WTC11 (cell line): ENCODE measurements around the gene MAP7. TPM values are rescaled to one million over a fixed set of nuclear protein-coding genes. Genes with fewer than 3 reads are reported as not detected.

Experiments
- ATAC-seq: fragments of 200-7000 bp; cut with Tn5 transposase; 2 replicates; pipeline ENCODE4 v1.10.0; 2021; ENCODE audit warnings: mild to moderate bottlenecking, moderate library complexity
- CTCF ChIA-PET: fragments of 300-600 bp; sonication (Branson Sonifier 250); formaldehyde crosslinking; loops from one replicate; lab custom pipeline; 2021; ENCODE audit warnings: antibody characterized with exemption; lab: Charles Lee
- POLR2A ChIA-PET: fragments of 350-600 bp; sonication (Branson Sonifier 250); formaldehyde crosslinking; loops from one replicate; lab custom pipeline; 2021; ENCODE audit warnings: antibody characterized with exemption; lab: Charles Lee
- DNase-seq: peaks from one replicate; pipeline ENCODE4 v3.0.0; 2021; ENCODE audit warnings: low spot score
- H3K27ac Mint-ChIP-seq: 2 replicates; pipeline ENCODE4 v1.8.0; 2021; ENCODE audit warnings: mixed read lengths
- H3K27me3 Mint-ChIP-seq: 2 replicates; pipeline ENCODE4 v1.8.0; 2021; ENCODE audit warnings: low read depth, mild to moderate bottlenecking, moderate library complexity, mixed read lengths
- H3K36me3 Mint-ChIP-seq: 2 replicates; pipeline ENCODE4 v1.8.0; 2021; ENCODE audit warnings: mixed read lengths
- H3K4me1 Mint-ChIP-seq: 2 replicates; pipeline ENCODE4 v1.8.0; 2022; ENCODE audit warnings: mixed read lengths
- H3K4me3 Mint-ChIP-seq: 2 replicates; pipeline ENCODE4 v1.8.0; 2021; ENCODE audit warnings: mild to moderate bottlenecking, moderate library complexity, mixed read lengths
- H3K9me3 Mint-ChIP-seq: 2 replicates; pipeline ENCODE4 v1.8.0; 2021; ENCODE audit warnings: mixed read lengths
- GTF2I ChIP-seq: fragments of 250-450 bp; sonication (Bioruptor Pico); conservative IDR thresholded peaks from 2 replicates; pipeline ENCODE4 v1.4.0; 2021; ENCODE audit warnings: mild to moderate bottlenecking
- HMGA2 ChIP-seq: fragments of 250-450 bp; sonication (Bioruptor Pico); IDR thresholded peaks from 2 replicates; pipeline ENCODE4 v1.4.0; 2021; ENCODE audit warnings: mild to moderate bottlenecking, moderate library complexity
- JAZF1 ChIP-seq: fragments of 250-450 bp; sonication (Bioruptor Pico); IDR thresholded peaks from 2 replicates; pipeline ENCODE4 v1.9.0; 2021; ENCODE audit warnings: moderate library complexity, mild to moderate bottlenecking, inconsistent platforms
- MXD4 ChIP-seq: fragments of 250-450 bp; sonication (Bioruptor Pico); IDR thresholded peaks from 2 replicates; pipeline ENCODE4 v1.8.0; 2021; ENCODE audit warnings: mild to moderate bottlenecking, moderate library complexity, borderline replicate concordance
- NR2C2 ChIP-seq: sonication (generic); formaldehyde crosslinking; IDR thresholded peaks from 2 replicates; pipeline ENCODE4 v1.8.0; 2022; ENCODE audit warnings: mild to moderate bottlenecking, missing genetic modification reagents
- PRRX2 ChIP-seq: fragments of 250-450 bp; sonication (Bioruptor Pico); IDR thresholded peaks from 2 replicates; pipeline ENCODE4 v1.8.0; 2021; ENCODE audit warnings: mild to moderate bottlenecking
- ZNF121 ChIP-seq: sonication (generic); formaldehyde crosslinking; IDR thresholded peaks from 2 replicates; pipeline ENCODE4 v1.8.0; 2023; ENCODE audit warnings: missing genetic modification reagents
- total RNA-seq: library from RNA; stranded (reverse); gene quantifications from 3 replicates; pipeline ENCODE4 v1.2.3, GENCODE V29; 2021
- TF ChIP-seq, protein P1 (sequence below): sonication (generic); formaldehyde crosslinking; conservative IDR thresholded peaks from 2 replicates; pipeline ENCODE4 v1.8.1; 2023; ENCODE audit warnings: mild to moderate bottlenecking, low read depth, missing genetic modification reagents, moderate library complexity
- TF ChIP-seq, protein P2 (sequence below): sonication (generic); formaldehyde crosslinking; IDR thresholded peaks from 2 replicates; pipeline ENCODE4 v1.8.0; 2023; ENCODE audit warnings: missing genetic modification reagents
- TF ChIP-seq, protein P3 (sequence below): sonication (generic); formaldehyde crosslinking; IDR thresholded peaks from 2 replicates; pipeline ENCODE4 v1.8.0; 2022; ENCODE audit warnings: mild to moderate bottlenecking, missing genetic modification reagents
- TF ChIP-seq, protein P4 (sequence below): sonication (generic); formaldehyde crosslinking; IDR thresholded peaks from 2 replicates; pipeline ENCODE4 v1.8.1; 2022; ENCODE audit warnings: low read depth, missing genetic modification reagents, borderline replicate concordance
- TF ChIP-seq, protein P5 (sequence below): sonication (generic); formaldehyde crosslinking; IDR thresholded peaks from 2 replicates; pipeline ENCODE4 v1.8.0; 2023; ENCODE audit warnings: missing genetic modification reagents, mild to moderate bottlenecking, borderline replicate concordance
- TF ChIP-seq, protein P6 (sequence below): sonication (generic); formaldehyde crosslinking; conservative IDR thresholded peaks from 2 replicates; pipeline ENCODE4 v1.8.1; 2022; ENCODE audit warnings: mild to moderate bottlenecking, missing genetic modification reagents
- TF ChIP-seq, protein P7 (sequence below): fragments of 200-600 bp; IDR thresholded peaks from 2 replicates; pipeline ENCODE4 v1.8.0; 2022; ENCODE audit warnings: antibody characterized with exemption
- TF ChIP-seq, protein P8 (sequence below): sonication (generic); formaldehyde crosslinking; IDR thresholded peaks from 2 replicates; pipeline ENCODE4 v1.8.1; 2022; ENCODE audit warnings: missing genetic modification reagents, borderline replicate concordance
- TF ChIP-seq, protein P9 (sequence below): sonication (generic); formaldehyde crosslinking; IDR thresholded peaks from 2 replicates; pipeline ENCODE4 v1.8.1; 2022; ENCODE audit warnings: mild to moderate bottlenecking, missing genetic modification reagents, moderate library complexity, borderline replicate concordance

MAP7 gene
- total RNA-seq, 1 experiment from 2014 or later: 56.6 TPM

DNA sequence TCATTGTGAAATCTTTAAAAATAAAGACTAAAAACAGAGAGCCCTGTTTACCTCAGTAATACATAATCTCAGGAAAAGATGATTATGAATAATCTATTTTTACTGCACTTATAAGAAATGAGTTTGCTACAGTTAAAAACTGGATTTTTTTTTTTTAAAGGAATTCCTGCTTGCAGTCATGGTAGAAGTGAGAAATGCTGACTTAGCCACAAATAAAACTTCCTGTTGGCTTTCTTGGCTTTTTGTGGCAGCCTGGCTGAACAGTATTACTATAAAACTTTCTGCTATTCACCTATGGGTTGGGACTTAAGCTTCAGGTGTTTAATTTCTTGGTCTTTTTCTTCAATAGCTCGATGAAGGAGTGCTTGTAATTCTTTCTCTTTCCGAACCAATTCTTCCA lies 12.0 kb upstream of the MAP7 start:
- TF ChIP-seq, protein P1, sequence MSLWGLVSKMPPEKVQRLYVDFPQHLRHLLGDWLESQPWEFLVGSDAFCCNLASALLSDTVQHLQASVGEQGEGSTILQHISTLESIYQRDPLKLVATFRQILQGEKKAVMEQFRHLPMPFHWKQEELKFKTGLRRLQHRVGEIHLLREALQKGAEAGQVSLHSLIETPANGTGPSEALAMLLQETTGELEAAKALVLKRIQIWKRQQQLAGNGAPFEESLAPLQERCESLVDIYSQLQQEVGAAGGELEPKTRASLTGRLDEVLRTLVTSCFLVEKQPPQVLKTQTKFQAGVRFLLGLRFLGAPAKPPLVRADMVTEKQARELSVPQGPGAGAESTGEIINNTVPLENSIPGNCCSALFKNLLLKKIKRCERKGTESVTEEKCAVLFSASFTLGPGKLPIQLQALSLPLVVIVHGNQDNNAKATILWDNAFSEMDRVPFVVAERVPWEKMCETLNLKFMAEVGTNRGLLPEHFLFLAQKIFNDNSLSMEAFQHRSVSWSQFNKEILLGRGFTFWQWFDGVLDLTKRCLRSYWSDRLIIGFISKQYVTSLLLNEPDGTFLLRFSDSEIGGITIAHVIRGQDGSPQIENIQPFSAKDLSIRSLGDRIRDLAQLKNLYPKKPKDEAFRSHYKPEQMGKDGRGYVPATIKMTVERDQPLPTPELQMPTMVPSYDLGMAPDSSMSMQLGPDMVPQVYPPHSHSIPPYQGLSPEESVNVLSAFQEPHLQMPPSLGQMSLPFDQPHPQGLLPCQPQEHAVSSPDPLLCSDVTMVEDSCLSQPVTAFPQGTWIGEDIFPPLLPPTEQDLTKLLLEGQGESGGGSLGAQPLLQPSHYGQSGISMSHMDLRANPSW (CRISPR knock-in tag): no peak
- TF ChIP-seq JAZF1 (no peak), ZNF121 (CRISPR knock-in tag) (no peak), MXD4 (CRISPR knock-in tag) (no peak), GTF2I (no peak)
- TF ChIP-seq, protein P2, sequence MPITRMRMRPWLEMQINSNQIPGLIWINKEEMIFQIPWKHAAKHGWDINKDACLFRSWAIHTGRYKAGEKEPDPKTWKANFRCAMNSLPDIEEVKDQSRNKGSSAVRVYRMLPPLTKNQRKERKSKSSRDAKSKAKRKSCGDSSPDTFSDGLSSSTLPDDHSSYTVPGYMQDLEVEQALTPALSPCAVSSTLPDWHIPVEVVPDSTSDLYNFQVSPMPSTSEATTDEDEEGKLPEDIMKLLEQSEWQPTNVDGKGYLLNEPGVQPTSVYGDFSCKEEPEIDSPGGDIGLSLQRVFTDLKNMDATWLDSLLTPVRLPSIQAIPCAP (CRISPR knock-in tag): no peak
- TF ChIP-seq, protein P3, sequence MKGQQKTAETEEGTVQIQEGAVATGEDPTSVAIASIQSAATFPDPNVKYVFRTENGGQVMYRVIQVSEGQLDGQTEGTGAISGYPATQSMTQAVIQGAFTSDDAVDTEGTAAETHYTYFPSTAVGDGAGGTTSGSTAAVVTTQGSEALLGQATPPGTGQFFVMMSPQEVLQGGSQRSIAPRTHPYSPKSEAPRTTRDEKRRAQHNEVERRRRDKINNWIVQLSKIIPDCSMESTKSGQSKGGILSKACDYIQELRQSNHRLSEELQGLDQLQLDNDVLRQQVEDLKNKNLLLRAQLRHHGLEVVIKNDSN (CRISPR knock-in tag): no peak
- TF ChIP-seq, protein P4, sequence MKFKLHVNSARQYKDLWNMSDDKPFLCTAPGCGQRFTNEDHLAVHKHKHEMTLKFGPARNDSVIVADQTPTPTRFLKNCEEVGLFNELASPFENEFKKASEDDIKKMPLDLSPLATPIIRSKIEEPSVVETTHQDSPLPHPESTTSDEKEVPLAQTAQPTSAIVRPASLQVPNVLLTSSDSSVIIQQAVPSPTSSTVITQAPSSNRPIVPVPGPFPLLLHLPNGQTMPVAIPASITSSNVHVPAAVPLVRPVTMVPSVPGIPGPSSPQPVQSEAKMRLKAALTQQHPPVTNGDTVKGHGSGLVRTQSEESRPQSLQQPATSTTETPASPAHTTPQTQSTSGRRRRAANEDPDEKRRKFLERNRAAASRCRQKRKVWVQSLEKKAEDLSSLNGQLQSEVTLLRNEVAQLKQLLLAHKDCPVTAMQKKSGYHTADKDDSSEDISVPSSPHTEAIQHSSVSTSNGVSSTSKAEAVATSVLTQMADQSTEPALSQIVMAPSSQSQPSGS: no peak
- no peak overlapping the region for H3K27ac Mint-ChIP-seq
- no peaks in the 10 kb centered on the region for H3K4me1 Mint-ChIP-seq
- H3K36me3 Mint-ChIP-seq: no peaks in the 10 kb centered on the region
- no peak for ATAC-seq
- H3K4me3 Mint-ChIP-seq: no peak overlapping the region
- DNase-seq: no peak
- POLR2A ChIA-PET: no interaction called here
- H3K27me3 Mint-ChIP-seq: no peaks in the 10 kb centered on the region
- H3K9me3 Mint-ChIP-seq: no peaks in the 10 kb centered on the region
- CTCF ChIA-PET: interaction anchor here (1.9 kb wide), 1 partner anchor 12 kb away, joined by 11 read pairs; the partner anchor contains the start of gene MAP7

DNA sequence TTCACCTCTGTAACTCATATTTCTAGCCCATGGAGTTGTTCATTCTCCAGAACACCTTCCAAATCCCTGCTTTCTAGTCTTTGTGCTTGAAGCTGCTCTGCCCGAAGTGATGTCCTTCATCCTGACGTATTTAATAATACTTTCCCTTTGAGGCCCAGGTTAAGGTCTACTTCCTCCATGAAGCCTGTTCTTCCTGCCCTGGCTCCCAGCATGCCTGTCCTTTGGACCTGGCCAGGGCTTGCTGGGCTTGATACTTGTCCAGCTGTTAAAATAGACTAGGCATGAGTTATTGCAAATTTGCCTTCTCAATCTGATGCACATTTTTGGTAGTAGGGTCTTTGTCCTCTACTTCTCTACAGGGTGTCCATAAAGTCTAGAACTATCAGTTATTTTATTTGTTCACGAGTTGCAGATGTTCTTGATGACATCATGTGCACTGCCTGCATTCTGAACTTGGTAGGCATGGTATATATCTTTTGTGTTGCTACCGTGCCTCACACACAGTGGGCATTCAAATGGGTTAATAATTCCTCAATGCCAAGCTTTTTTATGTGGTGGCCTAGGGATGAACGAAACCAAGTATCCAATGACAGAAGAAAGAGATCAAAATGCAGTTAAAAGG lies 3.1 kb upstream of the MAP7 start:
- Mint-ChIP-seq H3K27me3 (peaks cover 38% of the 10 kb centered on the region), H3K4me3 (no peak overlapping the region), H3K27ac (no peak overlapping the region), H3K9me3 (no peaks in the 10 kb centered on the region), H3K36me3 (no peaks in the 10 kb centered on the region), H3K4me1 (peaks cover 15% of the 10 kb centered on the region)
- CTCF ChIA-PET: no interaction called here
- ATAC-seq (no peak), DNase-seq (no peak)
- POLR2A ChIA-PET: interaction anchor here (0.6 kb wide), 1 partner anchor 306 kb away, joined by 7 read pairs; no protein-coding TSS in a partner anchor
- TF ChIP-seq, protein P5, sequence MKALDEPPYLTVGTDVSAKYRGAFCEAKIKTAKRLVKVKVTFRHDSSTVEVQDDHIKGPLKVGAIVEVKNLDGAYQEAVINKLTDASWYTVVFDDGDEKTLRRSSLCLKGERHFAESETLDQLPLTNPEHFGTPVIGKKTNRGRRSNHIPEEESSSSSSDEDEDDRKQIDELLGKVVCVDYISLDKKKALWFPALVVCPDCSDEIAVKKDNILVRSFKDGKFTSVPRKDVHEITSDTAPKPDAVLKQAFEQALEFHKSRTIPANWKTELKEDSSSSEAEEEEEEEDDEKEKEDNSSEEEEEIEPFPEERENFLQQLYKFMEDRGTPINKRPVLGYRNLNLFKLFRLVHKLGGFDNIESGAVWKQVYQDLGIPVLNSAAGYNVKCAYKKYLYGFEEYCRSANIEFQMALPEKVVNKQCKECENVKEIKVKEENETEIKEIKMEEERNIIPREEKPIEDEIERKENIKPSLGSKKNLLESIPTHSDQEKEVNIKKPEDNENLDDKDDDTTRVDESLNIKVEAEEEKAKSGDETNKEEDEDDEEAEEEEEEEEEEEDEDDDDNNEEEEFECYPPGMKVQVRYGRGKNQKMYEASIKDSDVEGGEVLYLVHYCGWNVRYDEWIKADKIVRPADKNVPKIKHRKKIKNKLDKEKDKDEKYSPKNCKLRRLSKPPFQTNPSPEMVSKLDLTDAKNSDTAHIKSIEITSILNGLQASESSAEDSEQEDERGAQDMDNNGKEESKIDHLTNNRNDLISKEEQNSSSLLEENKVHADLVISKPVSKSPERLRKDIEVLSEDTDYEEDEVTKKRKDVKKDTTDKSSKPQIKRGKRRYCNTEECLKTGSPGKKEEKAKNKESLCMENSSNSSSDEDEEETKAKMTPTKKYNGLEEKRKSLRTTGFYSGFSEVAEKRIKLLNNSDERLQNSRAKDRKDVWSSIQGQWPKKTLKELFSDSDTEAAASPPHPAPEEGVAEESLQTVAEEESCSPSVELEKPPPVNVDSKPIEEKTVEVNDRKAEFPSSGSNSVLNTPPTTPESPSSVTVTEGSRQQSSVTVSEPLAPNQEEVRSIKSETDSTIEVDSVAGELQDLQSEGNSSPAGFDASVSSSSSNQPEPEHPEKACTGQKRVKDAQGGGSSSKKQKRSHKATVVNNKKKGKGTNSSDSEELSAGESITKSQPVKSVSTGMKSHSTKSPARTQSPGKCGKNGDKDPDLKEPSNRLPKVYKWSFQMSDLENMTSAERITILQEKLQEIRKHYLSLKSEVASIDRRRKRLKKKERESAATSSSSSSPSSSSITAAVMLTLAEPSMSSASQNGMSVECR (CRISPR knock-in tag): no peak
- TF ChIP-seq, protein P6, sequence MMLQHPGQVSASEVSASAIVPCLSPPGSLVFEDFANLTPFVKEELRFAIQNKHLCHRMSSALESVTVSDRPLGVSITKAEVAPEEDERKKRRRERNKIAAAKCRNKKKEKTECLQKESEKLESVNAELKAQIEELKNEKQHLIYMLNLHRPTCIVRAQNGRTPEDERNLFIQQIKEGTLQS (CRISPR knock-in tag): no peak
- TF ChIP-seq NR2C2 (CRISPR knock-in tag) (no peak), JAZF1 (no peak), HMGA2 (CRISPR knock-in tag) (no peak), PRRX2 (no peak)
- TF ChIP-seq, protein P7, sequence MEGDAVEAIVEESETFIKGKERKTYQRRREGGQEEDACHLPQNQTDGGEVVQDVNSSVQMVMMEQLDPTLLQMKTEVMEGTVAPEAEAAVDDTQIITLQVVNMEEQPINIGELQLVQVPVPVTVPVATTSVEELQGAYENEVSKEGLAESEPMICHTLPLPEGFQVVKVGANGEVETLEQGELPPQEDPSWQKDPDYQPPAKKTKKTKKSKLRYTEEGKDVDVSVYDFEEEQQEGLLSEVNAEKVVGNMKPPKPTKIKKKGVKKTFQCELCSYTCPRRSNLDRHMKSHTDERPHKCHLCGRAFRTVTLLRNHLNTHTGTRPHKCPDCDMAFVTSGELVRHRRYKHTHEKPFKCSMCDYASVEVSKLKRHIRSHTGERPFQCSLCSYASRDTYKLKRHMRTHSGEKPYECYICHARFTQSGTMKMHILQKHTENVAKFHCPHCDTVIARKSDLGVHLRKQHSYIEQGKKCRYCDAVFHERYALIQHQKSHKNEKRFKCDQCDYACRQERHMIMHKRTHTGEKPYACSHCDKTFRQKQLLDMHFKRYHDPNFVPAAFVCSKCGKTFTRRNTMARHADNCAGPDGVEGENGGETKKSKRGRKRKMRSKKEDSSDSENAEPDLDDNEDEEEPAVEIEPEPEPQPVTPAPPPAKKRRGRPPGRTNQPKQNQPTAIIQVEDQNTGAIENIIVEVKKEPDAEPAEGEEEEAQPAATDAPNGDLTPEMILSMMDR: no peak
- TF ChIP-seq, protein P8, sequence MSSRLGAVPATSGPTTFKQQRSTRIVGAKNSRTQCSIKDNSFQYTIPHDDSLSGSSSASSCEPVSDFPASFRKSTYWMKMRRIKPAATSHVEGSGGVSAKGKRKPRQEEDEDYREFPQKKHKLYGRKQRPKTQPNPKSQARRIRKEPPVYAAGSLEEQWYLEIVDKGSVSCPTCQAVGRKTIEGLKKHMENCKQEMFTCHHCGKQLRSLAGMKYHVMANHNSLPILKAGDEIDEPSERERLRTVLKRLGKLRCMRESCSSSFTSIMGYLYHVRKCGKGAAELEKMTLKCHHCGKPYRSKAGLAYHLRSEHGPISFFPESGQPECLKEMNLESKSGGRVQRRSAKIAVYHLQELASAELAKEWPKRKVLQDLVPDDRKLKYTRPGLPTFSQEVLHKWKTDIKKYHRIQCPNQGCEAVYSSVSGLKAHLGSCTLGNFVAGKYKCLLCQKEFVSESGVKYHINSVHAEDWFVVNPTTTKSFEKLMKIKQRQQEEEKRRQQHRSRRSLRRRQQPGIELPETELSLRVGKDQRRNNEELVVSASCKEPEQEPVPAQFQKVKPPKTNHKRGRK: no peak
- TF ChIP-seq, protein P9, sequence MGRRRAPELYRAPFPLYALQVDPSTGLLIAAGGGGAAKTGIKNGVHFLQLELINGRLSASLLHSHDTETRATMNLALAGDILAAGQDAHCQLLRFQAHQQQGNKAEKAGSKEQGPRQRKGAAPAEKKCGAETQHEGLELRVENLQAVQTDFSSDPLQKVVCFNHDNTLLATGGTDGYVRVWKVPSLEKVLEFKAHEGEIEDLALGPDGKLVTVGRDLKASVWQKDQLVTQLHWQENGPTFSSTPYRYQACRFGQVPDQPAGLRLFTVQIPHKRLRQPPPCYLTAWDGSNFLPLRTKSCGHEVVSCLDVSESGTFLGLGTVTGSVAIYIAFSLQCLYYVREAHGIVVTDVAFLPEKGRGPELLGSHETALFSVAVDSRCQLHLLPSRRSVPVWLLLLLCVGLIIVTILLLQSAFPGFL (CRISPR knock-in tag): no peak
